GM20431 (cell line): ENCODE measurements around the gene LHFPL3.

Source experiments
- in situ Hi-C: fragments of 300-500 bp; cut with MseI, MboI; formaldehyde crosslinking; loops from one replicate; pipeline ENCODE4 v1.15.0; 2020; ENCODE audit warnings: low sequenced_read_pairs; ENCODE audit not compliant: unreplicated experiment

The LHFPL3 gene

DNA sequence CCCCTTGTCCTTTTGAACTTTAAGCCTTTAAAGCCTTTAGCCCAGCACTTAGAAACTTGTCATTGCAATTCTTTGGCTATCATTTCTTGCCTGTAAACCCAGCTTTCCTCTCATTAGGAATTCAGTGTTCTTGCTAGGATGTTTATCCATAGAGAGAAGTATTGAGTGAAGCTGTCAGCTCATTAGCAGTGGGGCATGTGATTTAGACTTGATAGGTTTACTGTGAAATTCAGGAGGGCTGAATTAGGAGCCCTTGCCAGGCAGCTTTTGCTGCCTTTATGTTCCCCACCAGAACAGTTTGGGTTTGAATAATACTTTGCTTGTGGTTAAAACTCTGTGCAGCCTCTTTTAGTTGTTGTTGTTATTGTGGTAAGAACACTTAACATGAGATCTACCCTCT is 39.5 kb downstream of the LHFPL3 start:
- in situ Hi-C loops = no loop called here

DNA sequence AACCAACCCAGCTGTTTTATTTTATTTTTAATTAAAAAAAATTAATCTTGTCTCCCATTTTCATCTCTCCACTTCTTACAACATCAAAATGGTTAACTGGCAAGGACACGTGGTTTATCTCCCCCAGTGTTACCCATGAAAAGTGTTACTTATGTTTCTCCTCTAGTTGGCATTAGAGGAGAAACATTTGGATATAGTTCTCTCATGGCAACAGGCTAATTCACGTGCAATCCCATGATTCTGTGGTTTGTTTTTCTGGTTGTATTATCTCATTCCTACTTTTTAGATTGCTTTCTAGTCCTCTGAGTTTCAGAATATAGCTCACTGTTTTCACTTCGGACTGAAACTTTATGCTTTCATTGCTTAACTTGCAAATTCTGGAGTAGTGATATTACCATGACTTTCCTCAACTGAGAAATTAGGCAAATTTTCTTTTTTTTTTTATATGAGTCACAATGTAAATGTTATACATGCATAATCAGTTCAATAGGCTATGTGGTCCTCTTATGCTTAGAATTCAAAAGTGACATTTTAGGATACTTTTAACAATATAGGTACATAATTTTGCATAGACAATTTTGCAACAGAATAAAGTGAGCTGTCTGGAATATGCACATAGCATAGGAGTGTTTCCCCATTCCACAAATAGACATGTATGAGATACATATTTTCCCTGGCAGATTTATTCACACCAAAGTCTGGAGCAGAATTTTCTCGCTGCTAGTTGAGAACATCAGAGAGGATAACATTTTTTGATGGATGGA is 43.0 kb downstream of the LHFPL3 start:
- in situ Hi-C loops = no loop called here

GRCh38 chr7:104371980-104372357 is 43.6 kb downstream of the LHFPL3 start:
- in situ Hi-C loops = no loop called here

- in situ Hi-C loops = no loop called here
Observed at GRCh38 chr7:104382616-104383015, 54.2 kb downstream of the LHFPL3 start.

- in situ Hi-C loops = no loop called here
Observed at GRCh38 chr7:104386943-104387342, 58.5 kb downstream of the LHFPL3 start.

GRCh38 chr7:104388222-104388621 is 59.8 kb downstream of the LHFPL3 start:
- in situ Hi-C loops = no loop called here

DNA sequence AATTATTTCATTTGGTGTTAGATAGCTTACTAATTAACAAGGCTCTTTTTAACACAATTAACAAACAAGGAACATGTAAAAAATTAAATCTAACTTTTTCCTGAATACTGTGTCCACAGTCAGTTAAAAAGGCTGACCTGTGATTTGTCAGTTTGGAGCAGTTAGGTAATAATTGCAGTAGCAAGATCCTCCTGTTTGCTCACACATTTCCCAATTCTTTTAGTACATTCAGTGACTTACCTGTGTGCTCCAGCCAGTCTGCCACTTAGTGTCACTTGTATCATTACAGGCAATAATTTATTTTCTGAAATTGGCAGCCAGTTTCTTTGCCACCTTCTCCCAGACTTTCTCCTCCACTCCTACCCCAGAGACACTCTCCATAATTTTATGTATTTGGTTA is 66.8 kb downstream of the LHFPL3 start:
- in situ Hi-C loops = no loop called here

DNA sequence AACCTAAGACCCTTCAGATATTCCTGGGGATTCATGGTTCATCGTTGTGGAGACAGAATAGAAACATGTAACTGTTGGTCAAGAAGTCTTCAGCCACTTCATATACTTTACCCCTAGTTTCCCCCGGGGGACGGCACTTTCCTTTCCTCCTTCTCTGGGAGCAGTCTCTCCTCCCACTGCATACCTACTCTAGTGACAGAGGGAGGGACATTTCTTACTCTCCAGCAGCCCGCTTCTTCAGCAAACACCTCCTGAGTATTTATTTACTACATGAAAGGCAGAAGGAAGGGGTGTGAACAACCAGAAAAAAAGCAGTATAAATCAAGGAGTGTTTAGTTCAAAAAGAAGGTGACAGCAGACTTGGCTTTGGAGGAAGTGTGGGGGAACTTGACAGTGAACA is 69.0 kb downstream of the LHFPL3 start:
- in situ Hi-C loops = no loop called here

- in situ Hi-C loops = no loop called here
Observed at GRCh38 chr7:104408371-104408770, 80.0 kb downstream of the LHFPL3 start.

- in situ Hi-C loops = no loop called here
Observed at GRCh38 chr7:104410742-104411141, 82.3 kb downstream of the LHFPL3 start.

DNA sequence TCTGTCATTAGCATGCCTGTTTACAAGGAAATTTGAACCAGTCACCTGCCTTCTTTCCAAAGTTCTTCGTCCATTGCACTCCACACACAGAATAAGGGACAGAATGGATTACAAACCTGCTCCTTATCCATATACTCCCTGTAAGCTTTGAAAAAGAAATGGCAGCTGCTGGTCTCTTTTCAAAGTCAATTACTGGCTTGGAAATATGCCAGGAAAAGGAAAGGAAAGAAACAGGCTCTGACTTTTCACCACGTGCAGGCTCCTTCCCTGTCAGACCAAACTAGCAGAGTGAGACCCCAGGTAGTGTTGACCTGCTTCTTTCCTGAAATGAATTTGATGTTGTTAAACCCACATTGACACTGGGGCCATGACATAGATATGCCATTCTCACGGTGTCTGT is 84.5 kb downstream of the LHFPL3 start:
- in situ Hi-C loops = no loop called here

DNA sequence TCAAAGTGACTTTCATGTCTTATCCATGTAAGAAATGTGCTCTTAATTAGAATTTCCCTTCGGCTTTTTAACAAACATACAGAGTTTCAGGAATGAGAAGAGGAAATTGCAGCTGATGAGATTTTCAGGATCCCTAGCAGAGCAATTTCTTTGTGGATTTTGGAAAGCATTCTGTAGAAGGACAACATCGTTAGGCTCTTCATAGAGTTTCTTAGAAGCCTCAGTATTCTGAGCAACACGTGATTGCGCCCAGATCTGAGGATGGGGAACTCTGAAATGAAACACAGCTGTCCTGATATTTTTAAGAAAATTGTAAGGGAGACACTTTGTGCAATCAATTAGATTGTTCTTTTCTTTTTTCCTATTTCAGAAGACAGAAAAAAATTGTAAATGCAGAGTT is 85.8 kb downstream of the LHFPL3 start:
- in situ Hi-C loops = no loop called here

GRCh38 chr7:104415700-104416099 is 87.3 kb downstream of the LHFPL3 start:
- in situ Hi-C loops = no loop called here

GRCh38 chr7:104416866-104417393 is 88.5 kb downstream of the LHFPL3 start:
- in situ Hi-C loops = no loop called here

- in situ Hi-C loops = no loop called here
Observed at GRCh38 chr7:104431930-104432329, 103.5 kb downstream of the LHFPL3 start.

- in situ Hi-C loops = no loop called here
Observed at GRCh38 chr7:104434129-104434528, 105.7 kb downstream of the LHFPL3 start.

GRCh38 chr7:104442481-104442880 is 114.1 kb downstream of the LHFPL3 start:
- in situ Hi-C loops = no loop called here

DNA sequence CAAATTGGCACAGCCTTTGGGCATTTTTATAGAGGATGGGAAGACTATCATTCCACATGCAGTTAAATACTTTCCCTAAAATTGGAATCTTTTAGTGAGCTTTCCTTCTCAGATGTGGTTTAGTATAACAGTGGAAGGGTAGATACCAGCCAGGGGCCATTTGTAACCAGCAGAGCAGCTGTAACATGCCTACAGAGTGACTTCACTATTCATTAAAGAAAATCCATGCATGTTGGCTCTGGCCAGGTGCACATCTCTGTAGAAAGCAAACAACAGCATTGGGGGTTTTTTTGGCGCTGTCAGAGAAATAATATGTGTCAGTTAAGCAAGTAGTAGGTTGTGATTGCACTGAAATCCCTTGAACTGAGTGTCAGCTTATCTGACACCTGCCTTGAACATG is 115.6 kb downstream of the LHFPL3 start:
- in situ Hi-C loops = no loop called here

- in situ Hi-C loops = no loop called here
Observed at GRCh38 chr7:104445393-104445792, 117.0 kb downstream of the LHFPL3 start.

GRCh38 chr7:104450861-104451260 is 122.5 kb downstream of the LHFPL3 start:
- in situ Hi-C loops = no loop called here

DNA sequence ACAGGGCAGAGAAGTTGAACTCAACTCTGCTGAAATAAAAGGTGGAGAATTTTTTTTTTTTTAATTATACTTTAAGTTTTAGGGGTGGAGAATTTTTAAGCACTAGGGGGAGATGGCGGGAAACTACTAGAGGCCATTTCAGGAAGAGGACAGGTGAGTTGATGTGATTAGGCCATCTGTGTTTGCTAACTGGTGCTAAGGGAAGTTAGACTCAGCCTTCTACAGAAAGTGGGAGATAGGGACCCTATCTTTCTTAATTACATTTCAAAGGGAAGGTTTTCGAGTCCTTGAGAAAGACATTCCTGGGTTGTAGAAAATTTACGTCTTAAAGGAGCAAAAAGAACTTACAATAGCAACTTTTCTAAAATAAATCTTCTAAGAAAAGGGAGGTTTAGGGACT is 124.8 kb downstream of the LHFPL3 start:
- in situ Hi-C loops = no loop called here

DNA sequence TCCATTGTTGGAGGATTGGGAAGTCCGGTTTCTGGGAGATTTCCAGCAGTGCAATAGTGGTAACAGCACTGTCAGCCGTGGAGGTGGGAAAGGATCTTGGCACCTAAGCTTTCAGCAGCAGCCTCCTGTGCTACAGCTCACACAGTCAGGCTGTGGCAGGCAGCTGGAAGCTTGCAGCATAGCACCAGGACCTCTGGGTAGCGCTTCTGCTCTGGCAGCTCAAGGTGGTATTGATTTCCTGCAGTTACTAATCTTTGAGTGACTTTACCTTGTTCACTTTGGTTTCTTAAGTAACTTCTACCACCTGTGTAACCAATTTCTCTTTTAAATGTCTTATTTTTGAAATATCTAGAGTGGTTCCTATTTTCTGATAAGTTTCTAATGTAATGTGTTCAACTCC is 130.5 kb downstream of the LHFPL3 start:
- in situ Hi-C loops = no loop called here
